ENCODE data around the gene IFT57.
"Not testable (repeated sequence)": the region's sequence is repeated elsewhere in the genome, so short reads cannot be mapped to it uniquely, and the experiment has no call there.

IFT57 gene

DNA sequence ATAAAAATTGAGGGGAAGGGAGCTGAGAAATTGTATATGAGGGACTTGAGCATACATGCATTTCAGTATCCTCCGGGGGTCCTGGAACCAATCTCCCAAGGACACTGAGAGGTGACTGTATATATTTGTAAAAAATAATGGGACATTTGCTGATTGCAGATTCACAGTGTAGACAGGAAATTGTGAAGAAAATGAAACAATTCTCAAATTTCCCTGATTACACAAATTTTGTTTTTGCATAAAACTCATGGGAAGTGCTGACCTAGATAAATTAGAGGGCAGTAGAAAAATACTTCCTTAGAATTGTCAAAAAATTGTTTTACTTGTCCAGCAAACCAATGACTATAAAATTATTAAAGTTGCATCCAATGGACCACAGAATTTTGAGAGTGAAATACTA is 64.0 kb downstream of the IFT57 start:
- DNase-seq = no peak

DNA sequence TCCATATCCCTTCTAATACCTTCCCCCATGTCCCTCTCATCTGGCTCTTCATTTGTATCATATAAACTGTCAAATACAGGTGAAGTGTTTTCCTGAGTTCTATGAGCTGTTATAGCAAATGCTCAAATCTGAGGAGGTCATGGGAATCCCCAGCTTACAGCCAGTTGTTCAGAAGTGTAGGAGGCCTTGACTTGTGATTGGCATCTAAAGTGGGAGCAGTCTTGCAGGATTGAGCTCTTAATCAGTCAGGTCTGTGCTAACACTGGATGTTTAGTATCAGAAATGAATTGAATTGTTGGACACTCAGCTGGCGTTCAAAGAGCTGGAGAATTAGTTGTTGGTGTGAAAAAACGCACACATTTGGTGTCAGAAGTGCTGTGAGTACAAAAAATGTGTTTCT is 65.0 kb downstream of the IFT57 start:
- DNase-seq = no peak

DNA sequence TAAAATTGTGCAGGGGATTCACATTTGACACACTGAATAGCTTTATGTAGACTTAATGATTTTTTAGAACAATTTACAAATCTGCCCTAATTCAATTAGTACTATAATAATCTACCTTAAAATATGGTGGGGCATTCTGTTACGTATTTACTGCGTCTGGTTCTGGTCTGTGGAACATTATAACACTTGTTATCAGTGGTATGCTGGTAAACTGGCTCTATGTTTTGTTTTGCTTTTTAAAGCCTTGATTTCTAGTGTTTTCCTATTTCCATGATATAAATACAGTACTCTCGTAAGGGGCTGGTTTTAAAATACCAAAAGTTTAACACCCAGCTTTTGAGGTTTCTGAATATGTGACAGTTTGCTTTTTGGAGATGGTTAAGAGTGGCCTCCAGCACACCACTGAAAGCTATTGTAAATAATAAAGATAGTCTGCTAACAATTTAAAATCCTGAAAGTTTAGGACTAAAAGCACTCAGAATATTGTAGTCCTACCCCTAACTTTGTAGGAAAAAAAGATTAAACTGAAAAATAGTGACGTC is 65.8 kb downstream of the IFT57 start:
- DNase-seq = no peak

DNA sequence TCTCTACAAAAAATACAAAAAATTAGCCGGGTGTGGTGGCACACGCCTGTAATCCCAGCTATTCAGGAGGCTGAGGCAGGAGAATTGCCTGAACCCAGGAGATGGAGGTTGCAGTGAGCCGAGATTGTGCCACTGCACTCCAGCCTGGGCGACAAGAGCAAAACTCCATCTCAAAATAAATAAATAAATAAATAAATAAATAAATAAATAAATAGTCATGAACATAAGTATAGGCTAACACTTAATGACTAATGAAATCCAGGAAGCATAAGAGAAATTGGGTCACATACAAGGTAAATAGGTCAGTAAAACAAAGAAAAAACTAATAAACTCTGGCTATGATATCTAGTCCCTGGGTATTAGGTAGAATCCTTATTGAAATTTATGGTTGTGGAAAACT is 66.6 kb downstream of the IFT57 start:
- DNase-seq = not testable (repeated sequence)

DNA sequence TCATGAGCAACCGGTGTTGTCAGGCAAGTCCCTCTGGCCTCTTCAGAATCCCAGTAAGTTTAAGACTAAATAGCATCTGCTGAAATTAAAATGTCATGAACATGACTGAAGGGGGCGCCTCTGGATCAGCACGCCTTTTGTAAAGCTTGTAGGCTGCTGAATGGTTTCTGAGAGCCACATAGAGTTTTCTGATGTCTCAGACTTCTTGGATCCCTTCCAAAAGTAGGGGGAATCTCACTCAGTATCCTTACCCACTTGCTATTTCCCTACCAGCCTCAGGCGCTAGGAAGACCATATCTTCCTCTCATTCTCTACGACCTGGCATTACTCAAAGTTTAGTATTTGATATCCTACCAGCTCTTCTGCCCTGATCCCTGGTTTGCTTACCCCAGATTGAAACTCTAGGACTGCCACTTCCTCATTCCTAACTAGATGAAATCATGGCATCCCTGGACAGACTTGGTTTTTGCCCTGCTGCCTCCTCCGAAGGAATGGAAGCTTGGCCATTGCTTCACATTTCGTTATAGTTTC is 68.7 kb downstream of the IFT57 start:
- peak; percentile 80 for DNase-seq

DNA sequence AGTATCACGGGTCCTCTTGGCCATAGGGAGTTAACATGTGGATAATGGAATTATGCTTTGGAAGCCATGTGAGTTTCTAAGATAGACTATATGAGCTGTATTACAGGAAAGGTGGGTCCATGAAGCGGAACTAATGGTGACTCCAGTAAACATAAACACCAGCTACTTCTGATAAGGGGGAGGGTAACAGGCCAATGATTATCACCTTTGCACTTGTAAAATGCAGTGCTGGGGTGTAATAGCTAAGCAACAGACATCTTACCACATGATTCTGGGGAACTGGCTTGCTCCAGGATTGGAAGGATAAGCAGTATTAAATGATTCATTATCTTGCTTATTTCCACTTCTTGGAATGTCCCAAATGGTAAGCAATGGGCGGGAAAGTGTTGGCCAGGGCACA is 70.0 kb downstream of the IFT57 start:
- no peak for DNase-seq

DNA sequence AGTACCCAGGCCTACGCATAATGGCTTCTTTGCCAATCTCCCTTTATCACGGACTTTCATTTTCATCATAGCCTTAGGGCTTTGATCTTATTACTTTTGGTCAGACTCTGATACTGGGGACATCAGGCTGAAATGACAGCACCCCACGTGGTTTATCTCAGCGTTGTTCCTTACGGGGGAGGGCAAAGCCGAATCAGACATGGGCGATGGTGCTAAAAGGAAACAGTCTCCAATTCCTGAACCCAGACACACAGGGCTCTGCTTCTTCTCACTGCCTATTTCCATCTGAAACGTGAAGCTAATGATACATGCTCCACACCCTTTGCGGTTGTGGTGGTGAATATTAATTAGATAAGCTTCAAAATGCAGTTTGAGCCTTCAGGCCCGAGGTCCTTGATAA is 72.0 kb downstream of the IFT57 start:
- DNase-seq = no peak

DNA sequence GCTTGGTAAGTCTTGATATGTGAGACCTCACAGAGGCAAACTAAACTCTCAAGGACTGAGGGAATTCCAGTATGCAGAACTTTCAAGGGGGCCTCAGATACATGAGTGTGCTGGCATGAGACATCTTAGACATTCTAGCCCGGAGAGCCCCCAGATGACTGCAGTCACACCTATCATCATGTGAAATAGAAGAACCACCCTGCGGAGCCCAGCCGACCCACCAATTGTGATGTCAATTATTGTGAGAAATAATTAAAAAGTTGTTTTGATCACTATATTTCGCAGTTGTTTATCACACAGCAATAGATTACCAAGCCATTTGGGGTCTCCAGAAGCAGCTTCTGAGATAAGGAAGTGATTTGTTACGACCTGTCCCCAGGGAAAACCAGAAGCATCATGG is 76.1 kb downstream of the IFT57 start:
- no peak for DNase-seq

DNA sequence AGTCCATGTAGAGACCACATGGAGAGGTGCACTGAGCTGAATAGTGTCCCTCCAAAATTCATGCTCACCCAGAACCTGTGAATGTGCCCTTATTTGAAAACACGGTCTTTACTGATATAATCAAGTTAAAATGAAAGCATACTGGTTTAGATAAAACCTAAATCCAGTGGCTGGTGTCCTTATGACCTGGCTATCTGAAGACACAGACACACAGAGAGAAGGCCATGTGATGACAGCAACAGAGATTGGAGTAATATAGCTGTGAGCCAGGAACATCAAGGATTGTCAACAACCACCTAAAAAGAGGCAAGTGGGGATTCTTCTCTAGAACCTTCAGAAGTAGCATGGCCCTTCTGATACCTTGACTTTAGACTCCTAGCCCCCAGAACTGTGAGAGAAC is 76.6 kb downstream of the IFT57 start:
- DNase-seq = no peak

DNA sequence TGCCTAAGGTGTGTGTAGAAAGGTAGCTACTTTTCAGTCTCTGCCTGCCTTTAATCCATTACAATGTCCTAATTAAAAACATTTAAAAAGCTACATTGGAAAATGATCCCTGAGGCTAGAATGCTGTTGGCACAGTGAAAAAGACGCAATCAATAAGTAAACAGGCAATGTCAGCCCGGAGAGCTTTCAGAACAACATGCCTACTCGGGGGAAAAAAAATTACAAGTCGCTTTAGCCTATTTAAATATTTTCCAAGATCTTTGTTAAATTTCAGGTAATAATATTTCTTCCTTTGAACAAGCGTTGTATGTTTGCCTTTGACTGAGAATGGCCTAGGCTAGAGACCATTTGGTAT is 84.8 kb downstream of the IFT57 start:
- peak; percentile 41 for DNase-seq

DNA sequence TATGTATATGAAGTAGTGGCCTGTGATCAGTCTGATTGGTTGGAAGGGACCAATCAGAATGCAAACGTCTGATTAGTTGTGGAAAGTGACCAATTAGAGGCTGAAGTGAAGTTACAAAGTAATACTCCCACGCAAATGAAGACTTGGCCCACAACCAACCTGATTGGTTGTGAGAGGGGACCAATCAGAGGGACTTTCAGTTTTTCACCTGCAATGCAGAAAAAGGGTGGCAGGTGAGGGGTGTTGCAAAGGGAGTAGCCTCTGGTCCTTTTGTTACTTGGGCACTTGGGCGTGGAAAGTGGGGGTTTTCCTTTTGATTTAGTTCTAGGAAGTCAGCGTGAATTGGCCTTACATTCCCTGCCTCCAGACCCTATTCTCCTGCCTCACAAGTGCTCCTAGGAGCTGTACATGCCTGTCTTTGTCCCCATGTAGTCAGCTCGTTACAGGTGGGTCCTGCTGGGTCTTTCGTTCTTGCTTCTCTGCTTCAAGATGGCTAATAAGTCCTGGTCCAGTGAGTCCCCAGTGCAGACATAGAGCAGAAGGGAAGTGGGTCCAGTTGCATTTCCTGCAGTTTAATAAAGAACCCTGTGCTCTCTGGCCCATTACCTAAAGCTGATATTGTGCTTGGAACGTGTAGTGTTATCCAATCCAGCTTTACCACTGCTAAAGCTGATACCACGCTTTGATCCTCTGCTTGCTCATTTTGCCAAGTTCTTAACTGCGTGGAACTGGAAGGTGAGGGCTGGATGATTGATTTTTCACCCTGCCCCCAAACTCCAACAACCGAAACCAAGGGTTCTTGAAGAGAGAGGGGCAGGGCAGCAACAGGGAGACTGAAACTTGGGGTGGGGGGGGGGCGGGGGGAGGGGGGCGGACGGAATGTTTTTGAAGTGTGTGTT is 85.4 kb downstream of the IFT57 start:
- DNase-seq = peak; percentile 34

DNA sequence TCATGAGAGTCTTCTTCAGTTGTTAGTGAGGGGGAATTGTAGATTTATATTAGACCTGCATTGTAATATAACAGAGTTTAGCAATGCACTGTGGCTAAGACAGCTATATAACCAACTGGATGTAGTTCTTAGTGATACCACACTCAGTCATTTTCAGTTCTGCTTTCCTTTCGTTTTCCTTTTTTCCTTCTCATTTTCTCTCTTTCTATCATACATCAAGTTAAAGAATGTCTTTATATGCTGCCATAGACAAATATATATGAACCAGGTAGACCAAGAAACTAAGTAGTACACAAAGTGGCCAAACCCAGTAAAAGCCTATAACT is 87.7 kb downstream of the IFT57 start:
- DNase-seq = no peak

DNA sequence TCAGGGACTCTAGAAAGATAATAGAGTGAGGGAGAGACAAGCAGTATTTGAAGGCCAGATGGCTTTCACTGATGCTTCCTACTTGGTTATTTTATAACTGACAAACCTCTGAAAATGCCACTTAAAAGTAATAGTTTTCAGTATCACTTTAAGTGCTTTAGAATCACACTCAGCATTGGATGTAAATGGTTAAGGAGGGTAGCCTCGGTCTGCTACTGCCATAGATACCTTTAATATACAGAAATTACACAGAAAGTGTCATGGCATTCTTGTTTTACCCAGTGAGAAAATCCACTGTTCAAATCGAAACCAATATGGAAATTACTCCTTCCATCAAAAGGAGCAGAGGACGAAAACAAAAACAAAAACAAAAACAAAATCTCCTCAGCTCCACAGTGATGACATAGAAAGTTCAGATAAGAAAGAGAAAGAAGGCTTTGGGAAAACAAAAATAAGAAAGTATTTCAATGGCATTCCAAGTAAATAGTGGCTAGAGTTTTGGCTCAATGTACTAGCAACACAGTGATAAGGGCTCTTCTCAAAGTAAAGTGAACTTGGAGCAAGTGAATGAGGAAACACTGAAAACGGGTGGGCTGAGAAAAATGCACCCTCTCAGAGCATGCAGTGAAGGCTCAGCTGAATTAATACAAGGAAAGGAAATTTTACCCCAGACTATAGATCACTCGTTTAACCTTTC is 88.2 kb downstream of the IFT57 start:
- DNase-seq = no peak

DNA sequence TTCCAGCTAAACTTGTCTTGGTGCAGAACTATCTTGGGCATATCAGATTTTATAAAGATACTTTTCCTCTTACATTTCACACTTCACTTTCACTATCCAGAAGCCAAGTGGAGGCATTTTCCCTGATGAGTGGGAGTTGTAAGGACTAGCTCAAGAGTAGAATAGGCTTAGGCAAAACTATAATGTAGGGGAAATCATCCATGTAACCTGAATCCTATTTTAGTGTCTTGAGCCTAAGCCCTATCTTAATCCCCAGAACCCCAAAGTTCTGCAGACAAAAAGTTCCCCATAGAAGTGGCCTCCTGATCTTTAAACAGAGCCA is 89.2 kb downstream of the IFT57 start:
- DNase-seq = no peak

DNA sequence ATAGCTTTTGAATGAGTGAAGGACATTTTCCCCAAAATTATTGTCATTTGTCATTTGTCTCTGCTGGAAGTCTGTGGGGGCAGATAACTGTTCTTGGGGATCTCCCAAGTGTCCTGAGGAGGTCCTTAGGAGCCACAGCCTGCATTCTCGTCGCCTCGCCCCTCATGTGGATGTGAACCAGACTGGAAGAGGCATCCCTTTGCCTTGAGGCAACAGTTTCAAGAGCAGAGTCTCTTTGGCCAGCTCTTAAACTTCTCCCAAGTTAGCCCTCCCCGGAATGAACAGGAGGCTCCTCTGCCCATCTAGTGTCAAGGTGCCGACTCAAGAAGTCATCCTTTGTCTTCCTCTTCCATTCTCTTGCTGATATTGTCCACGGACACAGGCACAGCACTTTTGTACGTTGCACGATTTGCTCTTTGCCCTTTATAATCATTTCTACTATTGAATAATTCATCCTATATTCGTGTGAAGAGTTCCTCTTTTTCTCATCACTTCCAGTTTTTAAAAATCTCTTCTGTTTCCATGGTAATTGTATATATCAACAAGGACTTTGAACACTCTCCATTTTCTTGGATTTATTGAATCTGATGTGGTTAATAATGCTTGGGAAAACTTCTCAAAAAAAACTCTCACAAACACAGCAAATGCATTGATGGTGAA is 90.6 kb downstream of the IFT57 start:
- no peak for DNase-seq

DNA sequence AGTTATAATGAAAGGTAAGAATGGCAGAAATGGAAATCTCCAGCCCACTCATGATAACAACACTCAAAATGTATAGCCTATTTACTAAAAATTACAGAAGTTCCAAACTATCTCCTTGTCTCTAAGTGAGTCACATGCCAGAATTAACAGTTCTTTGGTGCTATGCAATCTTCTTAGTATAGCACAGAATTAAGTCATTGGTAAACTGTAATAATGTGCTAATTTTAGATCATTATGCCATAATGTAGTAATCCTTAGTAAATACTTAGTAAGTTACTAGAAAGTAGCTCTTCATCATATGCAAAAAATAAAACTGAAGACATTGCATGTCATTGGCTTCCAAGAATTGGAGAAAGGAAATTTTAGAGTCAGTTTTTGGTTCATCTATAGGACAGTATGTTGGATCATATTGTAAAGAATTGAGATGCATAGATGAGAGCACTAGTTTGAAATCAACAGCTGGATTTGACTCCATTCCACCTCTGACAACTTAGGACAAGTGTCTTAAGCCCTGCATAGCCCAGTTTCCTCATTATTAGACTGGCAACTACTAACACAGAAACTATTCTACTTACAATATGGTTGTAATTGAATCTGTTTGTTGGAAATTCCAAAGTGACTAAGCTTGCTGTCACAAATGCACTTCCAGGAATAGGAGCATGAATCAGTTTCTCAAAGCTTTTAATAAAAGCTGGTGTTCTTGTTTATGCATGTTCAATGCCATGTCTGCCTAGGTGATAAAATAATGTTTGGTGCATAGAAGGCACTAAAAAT is 91.3 kb downstream of the IFT57 start:
- DNase-seq = no peak

DNA sequence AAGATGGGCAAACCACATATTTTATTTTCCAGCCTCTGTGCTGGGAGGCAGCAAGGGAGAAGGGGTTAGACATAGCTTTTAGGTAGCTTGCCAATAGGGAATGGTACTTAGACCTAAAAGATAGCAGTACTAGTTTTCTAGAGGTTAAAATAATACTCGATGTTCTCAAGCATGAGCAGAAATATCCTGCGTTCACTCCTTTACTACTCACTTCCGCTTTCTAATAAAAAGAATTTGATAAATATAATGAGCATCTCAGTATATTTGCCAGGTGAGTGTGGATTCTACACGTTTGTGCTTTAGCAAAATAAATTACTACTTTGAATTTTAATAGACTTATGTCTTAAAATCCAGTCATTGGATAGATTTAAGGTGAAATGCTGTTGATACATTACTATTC is 92.0 kb downstream of the IFT57 start:
- DNase-seq = no peak

DNA sequence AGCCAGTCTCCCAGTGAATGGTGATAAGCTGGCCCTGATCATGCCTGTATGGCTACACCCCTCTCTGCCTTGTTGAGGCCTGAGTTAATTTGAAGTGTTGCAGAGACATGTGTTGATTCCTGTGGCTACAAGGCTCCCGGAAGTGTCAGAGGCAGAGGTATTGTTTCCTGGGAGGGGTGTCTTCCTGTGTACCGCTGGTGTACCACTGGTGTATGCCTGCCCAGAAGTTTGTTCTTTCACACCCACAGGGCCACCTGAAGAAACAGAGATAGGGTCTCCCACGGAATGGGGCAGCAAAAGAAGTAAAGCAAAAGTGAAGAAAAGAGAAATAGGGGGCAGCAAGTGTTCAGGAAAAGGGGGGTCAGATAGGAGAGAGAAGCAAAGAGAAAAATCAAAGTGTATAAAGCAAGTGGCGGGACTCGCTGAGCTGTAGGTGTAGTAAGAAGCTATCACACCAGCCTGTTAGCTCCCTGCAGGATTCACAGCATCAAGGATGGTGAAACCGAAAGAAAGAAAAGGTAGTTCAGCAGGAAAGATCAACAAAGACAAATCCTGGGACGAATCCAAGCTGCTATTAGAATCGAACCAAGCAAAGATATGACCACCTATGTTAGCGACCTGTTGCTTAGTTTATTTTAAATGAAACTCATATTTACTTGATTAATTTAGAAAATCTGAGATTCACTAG is 94.8 kb downstream of the IFT57 start:
- DNase-seq = no peak

DNA sequence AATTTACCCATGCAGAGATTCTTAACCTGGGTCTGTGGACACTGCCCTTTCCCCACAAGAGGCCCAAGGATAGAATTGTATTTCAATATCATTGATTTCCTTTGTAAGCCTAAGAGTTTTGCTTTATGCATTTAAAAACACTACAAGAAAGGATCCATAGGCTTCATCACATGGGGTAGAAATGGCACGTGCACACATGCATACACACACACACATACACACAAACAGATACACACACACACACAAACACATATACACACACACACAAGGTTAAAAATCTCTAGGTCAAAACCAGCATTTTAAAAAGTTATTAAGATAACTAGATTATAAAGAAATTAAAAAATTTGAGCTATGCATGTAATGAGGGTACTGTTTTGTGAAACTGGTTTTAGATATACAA is 95.9 kb downstream of the IFT57 start:
- no peak for DNase-seq

DNA sequence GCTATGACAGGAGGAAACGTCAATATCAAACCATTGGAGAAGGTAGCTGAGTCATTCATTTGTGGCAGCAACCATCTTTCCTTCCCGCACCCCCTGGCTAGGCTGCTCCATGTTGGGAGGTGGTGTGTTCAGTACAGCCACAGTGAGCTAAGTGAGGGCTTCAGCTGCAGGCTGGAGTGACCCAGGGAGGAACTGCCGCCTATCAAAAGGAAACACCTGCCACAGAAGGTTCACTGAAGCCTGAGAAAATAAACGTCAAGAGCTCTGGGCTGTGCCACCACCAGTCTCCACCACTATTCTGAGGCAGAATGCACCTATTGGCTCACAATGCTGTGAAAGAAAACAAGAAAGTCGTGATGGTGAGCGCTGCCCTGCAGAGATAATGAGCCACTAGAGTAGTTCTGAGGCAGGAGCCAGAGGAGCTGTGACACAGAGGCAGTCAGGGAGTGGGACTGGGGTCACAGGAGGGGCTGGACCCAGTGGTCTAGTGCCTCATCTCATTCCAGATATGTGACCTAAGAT is 96.6 kb downstream of the IFT57 start:
- peak; percentile 97 for DNase-seq

DNA sequence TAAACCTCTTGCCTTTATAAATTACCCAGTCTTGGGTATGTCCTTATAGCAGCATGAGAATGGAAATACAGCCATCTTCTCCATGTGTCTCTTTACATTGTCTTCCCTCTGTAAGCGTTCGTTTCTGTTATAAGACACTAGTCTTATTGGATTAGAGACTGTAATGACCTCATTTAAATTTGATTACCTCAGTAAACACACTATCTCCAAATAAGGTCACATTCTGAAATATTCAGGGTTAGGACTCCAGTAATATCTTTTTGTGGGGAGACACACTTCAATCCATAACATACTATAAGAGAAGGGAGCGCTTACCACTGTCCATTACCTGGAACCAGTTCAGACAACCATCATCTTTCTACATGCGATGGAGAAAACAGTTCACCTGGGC is 97.1 kb downstream of the IFT57 start:
- DNase-seq = no peak
